C4-2B (cell line): ENCODE results near the gene BACH1.

Experiments used
- CTCF ChIP-seq: fragments of 450-650 bp; conservative IDR thresholded peaks from 2 replicates; pipeline ENCODE4 v1.5.1; 2017; ENCODE audit warnings: mild to moderate bottlenecking
- ZFX ChIP-seq: fragments of 450-650 bp; IDR thresholded peaks from 2 replicates; pipeline ENCODE4 v1.6.1; 2017

GRCh38 chr21:29335720-29336119 lies 37.0 kb downstream of the BACH1 start:
- 0 out of 2 replicates have a peak, but pooled peaks have one; percentile 3 for TF ChIP-seq CTCF
- no peak for TF ChIP-seq ZFX
